Measurements from ENCODE around the gene PRKAR2B.
A peak's percentile ranks its signal among the peaks of the same experiment; 100 is the strongest.

PRKAR2B gene

DNA sequence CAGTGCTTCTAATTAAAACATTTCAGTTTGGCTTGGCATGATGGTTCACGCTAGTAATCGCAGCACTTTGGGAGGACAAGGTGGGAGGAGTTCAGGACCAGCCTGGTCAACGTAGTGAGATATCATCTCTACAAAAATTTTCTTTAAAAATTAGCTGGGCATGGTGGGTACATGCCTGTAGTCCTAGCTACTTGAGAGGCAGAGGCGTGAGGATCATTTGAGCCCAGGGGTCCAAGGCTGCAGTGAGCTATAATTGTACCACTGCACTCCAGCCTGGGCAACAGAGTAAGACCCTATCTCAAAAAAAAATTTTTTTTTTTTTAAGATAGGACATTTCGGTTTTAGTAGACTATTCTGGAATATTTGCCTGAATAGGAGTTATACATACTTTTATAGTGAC is 136.7 kb downstream of the PRKAR2B start:
- peaks cover 63% of the 10 kb centered on the region for H3K4me1 Mint-ChIP-seq
- H3K9me3 Mint-ChIP-seq = no peaks in the 10 kb centered on the region
- H3K27ac Mint-ChIP-seq = peak overlapping the region; percentile 94
- peaks cover 24% of the 10 kb centered on the region for H3K36me3 Mint-ChIP-seq
- H3K4me3 Mint-ChIP-seq = peak overlapping the region; percentile 56
- H3K27me3 Mint-ChIP-seq = no peaks in the 10 kb centered on the region

DNA sequence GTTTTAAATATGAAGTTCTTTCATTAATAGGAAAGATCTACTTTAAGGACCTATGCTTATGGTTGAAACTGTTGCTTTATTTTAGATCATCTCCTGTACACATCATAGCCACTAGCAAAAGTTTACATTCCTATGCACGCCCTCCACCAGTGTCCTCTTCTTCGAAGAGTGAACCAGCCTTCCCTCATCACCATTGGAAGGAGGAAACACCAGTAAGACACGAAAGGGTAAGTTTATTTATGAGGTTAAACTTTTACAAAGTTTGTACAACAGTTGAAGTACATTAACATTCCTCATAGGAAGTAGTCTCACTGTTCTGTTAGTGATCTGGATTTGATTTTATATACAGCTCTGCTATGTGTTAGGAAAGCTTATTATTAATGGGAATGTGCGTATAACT is 141.2 kb downstream of the PRKAR2B start:
- no peaks in the 10 kb centered on the region for H3K27me3 Mint-ChIP-seq
- H3K9me3 Mint-ChIP-seq = no peaks in the 10 kb centered on the region
- peak overlapping the region; percentile 82 for H3K27ac Mint-ChIP-seq
- H3K4me3 Mint-ChIP-seq = no peak overlapping the region
- H3K4me1 Mint-ChIP-seq = peaks cover 29% of the 10 kb centered on the region
- peaks cover 33% of the 10 kb centered on the region for H3K36me3 Mint-ChIP-seq

DNA sequence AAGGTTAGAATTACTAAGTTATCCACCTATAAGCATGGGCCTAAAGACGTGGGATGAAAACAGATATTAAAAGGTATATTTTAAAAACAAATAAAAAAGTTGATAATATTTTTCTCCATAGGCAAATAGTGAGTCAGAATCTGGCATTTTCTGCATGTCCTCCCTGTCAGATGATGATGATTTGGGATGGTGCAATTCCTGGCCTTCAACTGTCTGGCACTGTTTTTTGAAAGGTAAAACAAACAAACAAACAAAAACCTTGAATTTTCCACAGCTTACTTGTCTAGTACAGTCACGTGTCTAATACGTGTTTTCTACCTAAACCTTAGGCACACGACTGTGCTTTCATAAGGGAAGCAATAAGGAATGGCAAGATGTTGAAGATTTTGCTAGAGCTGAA is 141.7 kb downstream of the PRKAR2B start:
- H3K4me3 Mint-ChIP-seq = no peak overlapping the region
- no peak overlapping the region for H3K27ac Mint-ChIP-seq
- H3K4me1 Mint-ChIP-seq = peaks cover 23% of the 10 kb centered on the region
- no peaks in the 10 kb centered on the region for H3K9me3 Mint-ChIP-seq
- H3K36me3 Mint-ChIP-seq = peaks cover 28% of the 10 kb centered on the region
- no peaks in the 10 kb centered on the region for H3K27me3 Mint-ChIP-seq

DNA sequence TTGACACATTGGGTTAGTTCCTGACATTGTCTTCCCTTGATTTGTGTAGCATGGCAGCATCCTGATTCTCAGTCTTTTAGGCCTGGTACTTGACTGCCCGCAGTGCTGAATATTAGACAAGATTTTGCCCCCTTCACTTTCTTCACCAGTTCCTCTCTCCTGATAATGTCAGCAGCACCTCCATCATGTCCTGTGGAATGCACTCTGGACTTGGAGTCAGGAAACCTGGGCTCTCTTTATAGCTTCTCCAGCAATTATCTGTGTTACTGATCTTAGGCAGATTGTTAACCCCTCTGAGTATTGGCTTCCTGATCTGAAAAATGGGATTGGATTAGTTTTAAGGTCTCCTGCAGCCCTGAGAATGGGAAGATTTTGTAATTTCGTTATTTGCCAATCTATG is 143.3 kb downstream of the PRKAR2B start:
- Mint-ChIP-seq H3K9me3 (no peaks in the 10 kb centered on the region), H3K36me3 (peaks cover 28% of the 10 kb centered on the region), H3K27me3 (no peaks in the 10 kb centered on the region), H3K27ac (peak overlapping the region; percentile 39), H3K4me1 (peaks cover 23% of the 10 kb centered on the region), H3K4me3 (no peak overlapping the region)

DNA sequence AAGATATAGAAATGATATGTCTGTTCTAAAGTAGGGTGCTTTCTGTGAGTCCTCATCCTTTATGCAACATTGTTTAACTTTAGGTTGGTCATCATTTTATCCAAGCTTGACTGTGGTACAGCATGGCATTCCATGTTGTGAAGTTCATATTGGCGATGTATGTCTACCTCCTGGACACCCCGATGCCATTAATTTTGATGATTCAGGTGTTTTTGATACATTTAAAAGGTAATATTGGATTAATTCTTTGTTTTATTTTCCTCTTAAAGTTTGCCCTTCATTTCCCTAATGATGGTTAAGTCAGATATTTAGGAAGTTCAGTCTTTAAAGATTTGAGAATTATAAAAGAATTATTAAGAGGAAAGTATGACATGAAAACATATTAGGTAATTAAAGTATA is 145.6 kb downstream of the PRKAR2B start:
- Mint-ChIP-seq H3K27ac (peak overlapping the region; percentile 65), H3K4me1 (peaks cover 21% of the 10 kb centered on the region), H3K9me3 (no peaks in the 10 kb centered on the region), H3K4me3 (no peak overlapping the region), H3K27me3 (no peaks in the 10 kb centered on the region), H3K36me3 (peaks cover 24% of the 10 kb centered on the region)

DNA sequence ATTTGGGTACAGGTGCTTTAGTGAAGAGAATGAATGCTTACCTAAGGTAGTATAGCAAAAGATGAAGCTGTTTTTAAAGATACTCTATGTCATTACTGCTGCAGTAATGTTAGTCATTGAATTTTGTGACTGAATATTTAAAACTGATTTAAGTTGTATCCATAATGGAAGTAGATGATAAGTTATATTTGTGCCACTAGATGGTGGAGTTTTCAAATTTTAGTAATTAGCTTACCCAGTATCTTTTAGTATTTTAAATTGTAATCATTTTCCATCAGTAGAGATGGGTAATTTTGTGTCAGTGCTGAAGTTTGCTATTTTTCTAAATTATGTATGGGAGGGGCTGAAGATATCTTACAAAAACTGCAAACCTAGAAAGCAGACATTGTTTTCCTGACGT is 149.5 kb downstream of the PRKAR2B start:
- H3K27ac Mint-ChIP-seq = peak overlapping the region; percentile 77
- no peaks in the 10 kb centered on the region for H3K9me3 Mint-ChIP-seq

DNA sequence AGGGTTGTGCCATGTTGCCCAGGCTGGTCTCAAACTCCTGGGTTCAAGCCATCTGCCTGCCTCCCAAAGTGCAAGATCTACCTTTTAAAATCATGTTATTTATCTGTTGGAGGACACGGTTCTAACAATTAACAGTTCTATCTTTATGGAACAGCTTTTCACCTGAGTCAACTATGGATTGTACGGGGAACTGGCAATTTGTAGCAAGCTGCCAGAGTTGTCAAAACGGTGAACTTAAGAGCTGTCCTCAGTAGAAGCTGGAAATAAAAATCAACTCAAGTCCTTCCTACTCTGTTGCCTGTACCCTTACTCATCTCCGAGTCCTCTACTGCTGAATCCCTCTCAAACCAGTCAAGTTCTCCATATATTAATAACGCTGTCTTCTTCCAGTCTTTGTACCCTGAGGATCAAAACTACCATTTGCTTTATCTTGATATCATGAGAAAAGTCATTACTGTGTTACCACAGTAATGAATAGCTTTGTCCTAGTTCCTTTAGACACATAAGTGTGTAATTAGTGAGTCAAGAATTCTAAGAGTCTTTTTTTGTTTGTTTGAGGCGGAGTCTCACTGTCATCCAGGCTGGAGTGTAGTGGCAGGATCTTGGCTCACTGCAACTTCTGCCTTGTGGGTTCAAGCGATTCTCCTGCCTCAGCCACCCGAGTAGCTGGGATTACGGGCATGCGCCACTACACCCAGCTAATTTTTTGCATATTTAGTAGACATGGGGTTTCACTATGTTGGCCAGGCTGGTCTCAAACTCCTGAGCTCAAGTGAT is 152.5 kb downstream of the PRKAR2B start:
- Mint-ChIP-seq H3K9me3 (no peaks in the 10 kb centered on the region), H3K4me3 (no peak overlapping the region), H3K36me3 (peaks cover 8% of the 10 kb centered on the region), H3K27ac (peak overlapping the region; percentile 25), H3K4me1 (peaks cover 17% of the 10 kb centered on the region), H3K27me3 (no peaks in the 10 kb centered on the region)

More for the DNA sequence above, 149.5 kb downstream of the PRKAR2B start:
- peaks cover 5% of the 10 kb centered on the region for H3K36me3 Mint-ChIP-seq
- peaks cover 17% of the 10 kb centered on the region for H3K4me1 Mint-ChIP-seq
- H3K27me3 Mint-ChIP-seq = no peaks in the 10 kb centered on the region
- no peak overlapping the region for H3K4me3 Mint-ChIP-seq

DNA sequence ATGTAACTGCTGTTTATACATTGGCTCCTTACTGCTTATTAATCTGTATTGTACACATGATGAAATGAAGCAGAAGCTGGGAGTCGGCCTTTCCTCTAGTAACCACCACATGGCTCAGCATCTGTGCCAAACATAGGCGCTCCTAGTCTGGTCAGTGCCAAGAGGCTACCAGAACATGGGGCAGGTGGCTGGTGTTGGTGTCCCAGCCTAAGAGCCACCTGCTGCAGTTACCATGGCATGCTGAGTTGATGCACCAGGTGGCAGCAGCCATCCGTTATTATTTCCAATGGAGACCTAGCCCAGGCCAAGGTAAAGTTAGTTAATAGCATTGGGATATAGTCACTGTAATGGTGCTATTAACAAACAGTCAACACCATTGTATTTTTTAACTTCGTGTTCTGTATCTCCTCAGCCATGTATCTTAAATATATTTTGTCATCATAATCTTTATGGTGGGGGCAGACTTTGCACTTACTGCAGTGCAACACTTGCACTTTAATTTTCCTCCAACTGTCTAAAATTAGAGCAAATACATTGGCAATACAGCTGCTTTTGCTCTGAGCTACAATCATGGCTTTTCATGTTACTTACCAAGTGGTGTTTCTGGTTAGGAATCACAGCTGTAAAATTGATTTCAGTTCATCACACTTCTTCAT is 157.4 kb downstream of the PRKAR2B start:
- Mint-ChIP-seq H3K4me3 (no peak overlapping the region), H3K27ac (no peak overlapping the region), H3K36me3 (peaks cover 13% of the 10 kb centered on the region), H3K27me3 (no peaks in the 10 kb centered on the region), H3K4me1 (peaks cover 3% of the 10 kb centered on the region), H3K9me3 (no peaks in the 10 kb centered on the region)

DNA sequence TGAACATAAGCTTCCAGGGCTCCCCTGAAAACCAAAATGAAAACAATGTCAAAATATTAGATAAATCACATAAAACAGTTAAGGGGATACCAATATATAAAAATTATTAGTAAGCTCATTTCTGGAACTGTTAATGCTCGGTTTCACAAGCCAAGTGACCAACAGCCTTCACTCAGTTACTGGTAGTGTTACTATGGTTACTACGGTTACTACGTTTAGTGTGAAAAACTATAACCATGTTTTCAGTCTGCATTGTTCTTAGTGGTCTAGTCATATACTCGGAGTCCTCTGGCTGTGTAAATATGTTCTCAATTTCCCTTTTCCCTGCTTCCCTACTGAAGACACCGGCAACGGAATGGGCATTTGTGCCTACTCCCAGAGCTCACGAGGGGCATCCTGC is 159.1 kb downstream of the PRKAR2B start:
- Mint-ChIP-seq H3K36me3 (peaks cover 13% of the 10 kb centered on the region), H3K9me3 (no peaks in the 10 kb centered on the region), H3K27me3 (no peaks in the 10 kb centered on the region), H3K27ac (no peak overlapping the region), H3K4me3 (no peak overlapping the region), H3K4me1 (no peaks in the 10 kb centered on the region)

DNA sequence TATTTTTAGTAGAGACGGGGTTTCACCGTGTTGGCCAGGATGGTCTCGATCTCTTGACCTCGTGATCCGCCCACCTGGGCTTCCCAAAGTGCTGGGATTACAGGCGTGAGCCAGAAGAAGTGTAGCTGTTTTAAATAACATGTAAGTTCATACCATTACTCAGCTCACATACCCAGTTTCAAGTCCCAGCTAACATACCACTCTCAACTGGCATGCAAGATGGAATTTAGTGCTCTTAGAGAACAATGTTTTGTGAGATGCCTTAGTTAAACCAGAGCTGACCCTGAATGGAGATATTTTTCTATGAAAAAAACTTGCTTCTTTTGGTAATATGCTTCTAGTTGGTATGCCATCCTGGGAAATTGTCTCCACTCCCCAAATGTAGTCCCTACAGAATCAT is 161.6 kb downstream of the PRKAR2B start:
- Mint-ChIP-seq H3K36me3 (peaks cover 22% of the 10 kb centered on the region), H3K4me3 (no peak overlapping the region), H3K4me1 (no peaks in the 10 kb centered on the region), H3K27ac (no peak overlapping the region), H3K9me3 (no peaks in the 10 kb centered on the region), H3K27me3 (no peaks in the 10 kb centered on the region)

DNA sequence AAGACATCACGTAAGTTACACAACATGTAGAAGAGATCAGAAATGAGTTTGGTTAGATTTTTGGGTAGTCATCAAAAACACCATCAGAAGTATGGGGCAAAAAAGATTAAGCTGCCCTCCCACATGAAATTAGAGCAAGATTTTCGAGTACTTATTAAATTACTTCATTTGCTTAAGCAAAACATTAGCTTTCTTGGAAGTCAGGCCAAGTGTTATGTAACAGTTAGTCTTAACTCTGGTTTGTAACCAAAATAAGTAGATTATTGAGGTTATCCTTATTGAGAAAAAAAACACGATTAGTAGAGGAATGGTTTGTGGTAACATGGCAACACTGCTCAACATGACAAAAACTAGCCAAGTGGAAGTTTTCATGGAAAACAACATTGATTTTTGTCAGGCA is 162.2 kb downstream of the PRKAR2B start:
- Mint-ChIP-seq H3K9me3 (no peaks in the 10 kb centered on the region), H3K4me1 (no peaks in the 10 kb centered on the region), H3K36me3 (peaks cover 21% of the 10 kb centered on the region), H3K27me3 (no peaks in the 10 kb centered on the region), H3K4me3 (no peak overlapping the region), H3K27ac (no peak overlapping the region)

DNA sequence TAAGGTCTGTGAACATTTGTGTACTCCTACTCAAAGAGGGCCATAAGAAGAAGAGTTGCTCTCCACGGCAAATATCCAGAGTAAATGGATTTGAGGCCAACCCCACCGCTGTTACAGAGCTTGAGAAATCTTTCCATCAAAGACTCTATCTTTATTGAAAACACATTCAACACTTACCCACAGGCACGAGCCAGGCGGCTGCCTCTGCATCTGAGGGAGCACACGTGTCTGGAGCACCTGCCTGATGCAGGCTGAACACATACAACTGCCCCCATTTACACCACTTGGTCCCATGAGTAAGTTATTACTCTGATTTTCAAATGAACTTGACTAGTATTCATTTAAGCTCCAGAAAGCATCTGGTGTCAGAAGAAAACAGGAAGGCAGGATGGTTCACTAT is 163.0 kb downstream of the PRKAR2B start:
- no peaks in the 10 kb centered on the region for H3K27me3 Mint-ChIP-seq
- H3K4me3 Mint-ChIP-seq = no peak overlapping the region
- no peaks in the 10 kb centered on the region for H3K9me3 Mint-ChIP-seq
- H3K27ac Mint-ChIP-seq = no peak overlapping the region
- peaks cover 19% of the 10 kb centered on the region for H3K36me3 Mint-ChIP-seq
- no peaks in the 10 kb centered on the region for H3K4me1 Mint-ChIP-seq

DNA sequence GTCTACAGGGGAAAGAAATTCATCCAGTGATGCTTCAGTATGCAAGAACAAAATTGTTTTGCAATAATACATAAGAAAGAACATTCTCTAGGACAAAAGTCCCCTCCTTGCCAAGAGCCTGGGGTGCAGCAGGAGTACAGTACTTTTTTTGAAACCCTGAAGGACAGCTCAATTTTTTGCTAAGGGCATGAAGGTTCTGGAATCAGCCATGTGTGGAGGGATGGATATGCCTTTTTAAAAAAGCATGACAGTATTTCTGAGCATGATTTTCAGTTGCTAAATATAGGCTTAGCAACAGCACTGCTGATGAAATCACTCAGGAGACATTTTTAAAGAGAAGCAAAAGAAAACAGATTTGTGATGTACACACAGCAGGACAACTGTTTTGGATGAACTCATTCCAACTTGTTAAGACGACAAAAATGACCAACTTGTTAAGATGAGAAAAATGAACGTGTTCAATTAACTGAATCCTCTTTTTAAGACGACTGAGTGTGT is 163.6 kb downstream of the PRKAR2B start:
- H3K27me3 Mint-ChIP-seq = no peaks in the 10 kb centered on the region
- peaks cover 18% of the 10 kb centered on the region for H3K36me3 Mint-ChIP-seq
- peak overlapping the region; percentile 48 for H3K27ac Mint-ChIP-seq
- H3K9me3 Mint-ChIP-seq = no peaks in the 10 kb centered on the region
- no peaks in the 10 kb centered on the region for H3K4me1 Mint-ChIP-seq
- no peak overlapping the region for H3K4me3 Mint-ChIP-seq

DNA sequence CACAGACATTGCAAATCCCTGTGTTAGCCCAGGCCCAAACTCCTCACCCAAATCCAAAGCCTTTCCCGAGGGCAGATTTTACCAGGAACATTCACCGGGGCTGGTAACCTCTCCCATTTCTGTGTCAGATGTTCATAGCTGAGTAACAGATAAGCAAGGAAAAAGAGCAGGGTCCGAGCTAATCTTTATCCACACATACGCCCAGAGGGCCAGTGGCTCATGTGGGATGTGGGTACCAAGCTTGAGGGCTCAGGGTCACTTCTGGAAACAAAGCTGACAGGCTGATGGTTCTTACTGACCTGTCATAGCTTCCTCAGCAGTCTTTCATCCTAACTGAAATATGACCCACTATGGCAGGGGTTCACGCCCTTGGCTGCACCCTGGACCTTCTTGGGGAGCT is 164.1 kb downstream of the PRKAR2B start:
- no peaks in the 10 kb centered on the region for H3K9me3 Mint-ChIP-seq
- H3K4me1 Mint-ChIP-seq = no peaks in the 10 kb centered on the region
- H3K4me3 Mint-ChIP-seq = no peak overlapping the region
- no peak overlapping the region for H3K27ac Mint-ChIP-seq
- peaks cover 22% of the 10 kb centered on the region for H3K36me3 Mint-ChIP-seq
- H3K27me3 Mint-ChIP-seq = no peaks in the 10 kb centered on the region

DNA sequence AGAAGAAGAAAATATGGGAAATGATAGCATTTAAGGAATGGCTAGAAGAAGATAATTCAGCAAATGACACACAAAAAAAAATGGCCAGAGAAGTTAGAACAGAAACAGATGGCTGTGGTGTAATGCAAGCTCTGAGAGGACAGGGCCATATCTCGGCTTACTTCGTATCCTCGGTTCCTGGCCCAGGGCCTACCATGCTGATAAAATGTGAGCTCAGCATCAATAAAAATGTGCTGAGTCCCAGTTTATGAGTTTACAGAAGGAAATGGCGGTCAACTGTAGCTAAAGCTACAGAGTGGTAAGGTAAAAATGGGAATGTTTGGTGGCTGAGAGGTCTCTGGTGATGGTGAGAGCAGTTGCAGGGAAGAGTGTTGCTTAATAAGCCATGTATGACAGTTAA is 165.1 kb downstream of the PRKAR2B start:
- Mint-ChIP-seq H3K27ac (peak overlapping the region; percentile 56), H3K36me3 (peaks cover 25% of the 10 kb centered on the region), H3K27me3 (no peaks in the 10 kb centered on the region), H3K4me3 (no peak overlapping the region), H3K9me3 (no peaks in the 10 kb centered on the region), H3K4me1 (no peaks in the 10 kb centered on the region)

DNA sequence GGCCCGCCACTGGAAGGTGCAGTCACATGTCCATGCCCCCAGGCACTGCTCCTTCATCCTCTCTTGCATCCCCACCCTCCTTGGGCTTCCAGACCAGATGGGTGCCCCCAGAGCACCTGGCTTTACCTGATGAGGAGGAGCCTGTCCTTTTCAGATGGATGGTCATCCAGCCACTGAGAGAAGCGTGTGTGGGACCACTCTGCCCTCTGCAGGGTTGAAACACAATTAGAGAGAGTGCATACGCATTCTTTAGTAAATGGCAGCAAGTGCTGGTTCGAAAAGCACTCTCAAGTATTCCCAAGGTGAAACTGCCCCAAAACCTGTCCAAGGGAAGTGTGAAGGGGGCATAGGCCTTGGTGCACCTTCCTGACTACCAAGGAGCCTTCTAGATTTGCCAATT is 165.9 kb downstream of the PRKAR2B start:
- Mint-ChIP-seq H3K4me1 (no peaks in the 10 kb centered on the region), H3K9me3 (no peaks in the 10 kb centered on the region), H3K4me3 (no peak overlapping the region), H3K27me3 (no peaks in the 10 kb centered on the region), H3K27ac (no peak overlapping the region), H3K36me3 (peaks cover 27% of the 10 kb centered on the region)

Data from activated naive CD4-positive, alpha-beta T cell treated with anti-CD3 and anti-CD28 coated beads, Interleukin-2, amount 50 U/mL, for 24 hours (primary cell).